ENCODE data around the gene PRIM1.

PRIM1 gene

DNA sequence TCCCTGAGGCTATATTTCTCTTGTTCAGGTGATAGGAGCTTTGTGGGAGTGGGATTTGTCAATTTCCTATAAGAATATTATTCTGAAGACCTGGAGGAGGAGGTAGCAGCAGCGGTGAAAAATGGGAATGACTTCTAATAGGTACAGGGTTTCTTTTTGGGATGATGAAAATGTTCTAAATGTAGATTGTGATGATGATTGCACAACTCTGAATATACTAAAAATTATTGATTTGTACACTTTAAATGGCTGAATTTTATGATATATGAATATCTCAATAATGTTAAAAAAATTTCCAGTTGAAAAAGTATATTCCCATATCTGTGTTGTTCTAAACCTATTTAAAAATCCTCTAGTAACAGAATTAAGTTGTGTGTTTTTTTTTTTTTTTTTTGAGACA, 33.8 kb upstream of the PRIM1 start:
- DNase-seq (ENCODE audit: low read depth in 2 of 2), result no peak
- no peak overlapping the region for H3K4me3 ChIP-seq (replicated peaks in 1 of 2; ENCODE audit: low read depth in 2 of 2, low read length in 2 of 2)
- TF ChIP-seq, protein P1, sequence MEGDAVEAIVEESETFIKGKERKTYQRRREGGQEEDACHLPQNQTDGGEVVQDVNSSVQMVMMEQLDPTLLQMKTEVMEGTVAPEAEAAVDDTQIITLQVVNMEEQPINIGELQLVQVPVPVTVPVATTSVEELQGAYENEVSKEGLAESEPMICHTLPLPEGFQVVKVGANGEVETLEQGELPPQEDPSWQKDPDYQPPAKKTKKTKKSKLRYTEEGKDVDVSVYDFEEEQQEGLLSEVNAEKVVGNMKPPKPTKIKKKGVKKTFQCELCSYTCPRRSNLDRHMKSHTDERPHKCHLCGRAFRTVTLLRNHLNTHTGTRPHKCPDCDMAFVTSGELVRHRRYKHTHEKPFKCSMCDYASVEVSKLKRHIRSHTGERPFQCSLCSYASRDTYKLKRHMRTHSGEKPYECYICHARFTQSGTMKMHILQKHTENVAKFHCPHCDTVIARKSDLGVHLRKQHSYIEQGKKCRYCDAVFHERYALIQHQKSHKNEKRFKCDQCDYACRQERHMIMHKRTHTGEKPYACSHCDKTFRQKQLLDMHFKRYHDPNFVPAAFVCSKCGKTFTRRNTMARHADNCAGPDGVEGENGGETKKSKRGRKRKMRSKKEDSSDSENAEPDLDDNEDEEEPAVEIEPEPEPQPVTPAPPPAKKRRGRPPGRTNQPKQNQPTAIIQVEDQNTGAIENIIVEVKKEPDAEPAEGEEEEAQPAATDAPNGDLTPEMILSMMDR (IDR thresholded peaks at IDR 0.05; ENCODE audit: low read depth, low read length), result no peak

GRCh38 chr12:56785141-56785865, 33.2 kb upstream of the PRIM1 start:
- no peak overlapping the region for H3K4me3 ChIP-seq (replicated peaks in 1 of 2; ENCODE audit: low read depth in 2 of 2, low read length in 2 of 2)
- DNase-seq (ENCODE audit: low read depth in 2 of 2), result no peak
- TF ChIP-seq, protein P1 (IDR thresholded peaks at IDR 0.05; ENCODE audit: low read depth, low read length), result no peak

- no peak overlapping the region for H3K4me3 ChIP-seq (replicated peaks in 1 of 2; ENCODE audit: low read depth in 2 of 2, low read length in 2 of 2)
- no peak for DNase-seq (ENCODE audit: low read depth in 2 of 2)
- TF ChIP-seq, protein P1 (IDR thresholded peaks at IDR 0.05; ENCODE audit: low read depth, low read length), result no peak
Observed at GRCh38 chr12:56781726-56782125, 29.6 kb upstream of the PRIM1 start.

- H3K4me3 ChIP-seq (replicated peaks in 1 of 2; ENCODE audit: low read depth in 2 of 2, low read length in 2 of 2), result no peak overlapping the region
- DNase-seq (ENCODE audit: low read depth in 2 of 2), result no peak
- TF ChIP-seq, protein P1 (IDR thresholded peaks at IDR 0.05; ENCODE audit: low read depth, low read length), result no peak
Observed at GRCh38 chr12:56778756-56779155, 26.6 kb upstream of the PRIM1 start.

DNA sequence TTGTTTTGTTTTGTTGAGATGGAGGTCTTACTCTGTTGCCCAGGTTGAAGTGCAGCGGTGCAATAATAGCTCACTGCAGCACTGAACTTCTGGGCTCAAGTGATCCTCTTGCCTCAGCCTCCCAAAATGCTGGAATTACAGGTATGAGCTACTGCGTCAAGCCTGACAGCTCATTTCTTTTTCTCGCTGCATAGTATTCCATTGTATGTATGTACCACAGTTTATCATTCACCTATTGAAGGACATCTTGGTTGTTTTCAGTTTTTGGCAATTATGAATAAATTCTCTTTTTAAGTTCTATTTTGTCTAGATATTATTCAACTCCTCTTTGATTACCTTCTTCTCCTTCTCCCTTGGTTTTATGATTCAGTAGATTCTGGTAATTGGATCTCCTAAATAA, 24.5 kb upstream of the PRIM1 start:
- TF ChIP-seq, protein P1 (IDR thresholded peaks at IDR 0.05; ENCODE audit: low read depth, low read length), result no peak
- no peak overlapping the region for H3K4me3 ChIP-seq (replicated peaks in 1 of 2; ENCODE audit: low read depth in 2 of 2, low read length in 2 of 2)
- DNase-seq (ENCODE audit: low read depth in 2 of 2), result no peak

DNA sequence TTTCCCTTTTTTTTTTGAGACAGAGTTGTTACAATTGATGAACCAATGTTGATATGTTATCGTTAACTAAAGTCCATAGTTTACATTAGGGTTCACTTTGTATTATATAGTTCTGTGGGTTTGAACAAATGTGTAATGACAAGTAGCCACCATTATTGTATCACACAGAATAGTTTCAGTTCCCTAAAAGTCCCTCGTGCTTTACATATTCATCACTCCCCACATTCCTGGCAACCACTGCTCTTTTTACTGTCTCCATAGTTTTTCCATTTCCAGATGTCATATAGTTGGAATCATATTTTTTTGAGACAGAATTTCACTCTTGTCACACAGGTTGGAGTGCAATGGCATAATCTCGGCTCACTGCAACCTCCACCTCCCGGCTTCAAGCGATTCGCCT, 23.5 kb upstream of the PRIM1 start:
- DNase-seq (ENCODE audit: low read depth in 2 of 2), result no peak
- H3K4me3 ChIP-seq (replicated peaks in 1 of 2; ENCODE audit: low read depth in 2 of 2, low read length in 2 of 2), result no peak overlapping the region
- TF ChIP-seq, protein P1 (IDR thresholded peaks at IDR 0.05; ENCODE audit: low read depth, low read length), result no peak

DNA sequence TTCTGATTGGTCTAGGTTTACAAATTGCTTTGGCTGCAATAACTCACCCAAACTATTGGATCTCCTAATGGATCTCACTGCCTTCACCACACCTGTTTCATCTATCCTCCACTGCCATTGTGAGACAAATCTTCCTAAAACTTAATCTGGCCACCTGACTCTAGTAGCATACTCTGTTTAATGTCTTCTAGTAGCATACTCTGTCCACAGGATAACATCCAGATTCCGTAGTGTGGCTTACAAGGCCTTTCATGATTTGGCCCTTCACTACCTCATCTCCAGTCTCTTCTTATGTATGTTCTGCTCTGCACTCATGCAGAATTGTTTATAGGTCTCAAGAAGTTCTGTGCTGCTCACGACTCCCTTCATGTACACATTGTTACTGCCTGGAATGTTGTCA, 21.0 kb upstream of the PRIM1 start:
- no peak for DNase-seq (ENCODE audit: low read depth in 2 of 2)
- TF ChIP-seq, protein P1 (IDR thresholded peaks at IDR 0.05; ENCODE audit: low read depth, low read length), result no peak
- H3K4me3 ChIP-seq (replicated peaks in 1 of 2; ENCODE audit: low read depth in 2 of 2, low read length in 2 of 2), result no peak overlapping the region
